Testis (tissue), 2 donors: Measurements from ENCODE around the gene RBMXL3.

Source experiments
- CTCF ChIP-seq, 3 experiments: fragments of 450-650 bp in 2 of 3; fragments of 200-600 bp in 1 of 3; sonication (generic) in 1 of 3; IDR thresholded peaks; one replicate each; pipeline ENCODE4 v1.5.1; 2016 to 2019; ENCODE audit warnings: antibody characterized with exemption in 3 of 3, mild to moderate bottlenecking in 2 of 3, moderate library complexity in 1 of 3
- POLR2A ChIP-seq: fragments of 450-650 bp; IDR thresholded peaks from one replicate; pipeline ENCODE4 v1.6.1; 2017; ENCODE audit warnings: antibody characterized with exemption, mild to moderate bottlenecking, moderate library complexity

- no peak for TF ChIP-seq POLR2A
- no peak for TF ChIP-seq CTCF (IDR thresholded peaks at IDR 0.05)
These were observed 1.7 kb downstream of the RBMXL3 start for GRCh38 chrX:115190636-115191489.
